Liver (tissue), 3 donors: ENCODE results near the gene MAMSTR.

Source experiments
- ATF3 ChIP-seq: IDR thresholded peaks from 2 replicates; pipeline ENCODE4 v1.6.1; 2016; ENCODE audit warnings: antibody characterized with exemption
- CTCF ChIP-seq: fragments of 150-350 bp; IDR thresholded peaks from 2 replicates; pipeline ENCODE4 v1.5.1; 2017; ENCODE audit warnings: improper control_type of control experiment, low read depth, low read length; ENCODE audit not compliant: missing input control
- EGR1 ChIP-seq, 2 donors: IDR thresholded peaks; 2 replicates each; pipeline ENCODE4 v1.6.1; 2016 to 2018; ENCODE audit warnings: antibody characterized with exemption in 2 of 2, low read depth in 2 of 2
- JUND ChIP-seq, 2 donors: IDR thresholded peaks; 2 replicates each; pipeline ENCODE4 v1.6.1; 2016; ENCODE audit warnings: antibody characterized with exemption in 2 of 2
- MAX ChIP-seq: IDR thresholded peaks from 2 replicates; pipeline ENCODE4 v1.6.1; 2016; ENCODE audit warnings: antibody characterized with exemption
- NR2F2 ChIP-seq: IDR thresholded peaks from 2 replicates; pipeline ENCODE4 v1.6.1; 2016; ENCODE audit warnings: antibody characterized with exemption
- RAD21 ChIP-seq, 2 donors: IDR thresholded peaks; 2 replicates each; pipeline ENCODE4 v1.6.1; 2016; ENCODE audit warnings: antibody characterized with exemption in 2 of 2, mild to moderate bottlenecking in 2 of 2
- REST ChIP-seq: IDR thresholded peaks from 2 replicates; pipeline ENCODE4 v1.6.1; 2016; ENCODE audit warnings: antibody characterized with exemption, mild to moderate bottlenecking
- SP1 ChIP-seq: IDR thresholded peaks from 2 replicates; pipeline ENCODE4 v1.6.1; 2018; ENCODE audit warnings: antibody characterized with exemption, mild to moderate bottlenecking
- TAF1 ChIP-seq: conservative IDR thresholded peaks from 2 replicates; pipeline ENCODE4 v1.6.1; 2016; ENCODE audit warnings: antibody characterized with exemption, mild to moderate bottlenecking
- donor health status: healthy.
- donor health status: healthy.

- TF ChIP-seq RAD21 (IDR thresholded peaks at IDR 0.05) (no peak), REST (no peak), JUND (IDR thresholded peaks at IDR 0.05) (no peak), CTCF (no peak), MAX (no peak), TAF1 (no peak), EGR1 (IDR thresholded peaks at IDR 0.05; ENCODE audit: low read depth in 2 of 2) (no peak), SP1 (no peak), ATF3 (no peak), NR2F2 (no peak)
These were observed 26.6 kb upstream of the MAMSTR start for GRCh38 chr19:48746110-48746509.
